Gastrocnemius medialis (tissue), 4 donors: ENCODE data around the gene KRT4. TPM values are rescaled to one million over a fixed set of nuclear protein-coding genes. Genes with fewer than 3 reads are reported as not detected.
"Not testable (repeated sequence)": the region's sequence is repeated elsewhere in the genome, so short reads cannot be mapped to it uniquely, and the experiment has no call there.

ENCODE experiments used
- ATAC-seq, 2 donors: fragments of 150-250 bp; one replicate each; pipeline ENCODE4 v1.9.1; 2016
- DNase-seq, 2 donors: peaks; one replicate each; pipeline ENCODE4 v3.0.0-alpha.2; 2019
- H3K27ac ChIP-seq, 4 donors: fragments of 200-600 bp; sonication (generic); 1 replicate in 1 of 4; 2 replicates in 3 of 4; pipeline ENCODE4 v1.5.1; 2016 to 2018; ENCODE audit warnings: mild to moderate bottlenecking in 2 of 4, moderate library complexity in 1 of 4
- H3K27me3 ChIP-seq, 3 donors: fragments of 200-600 bp; sonication (generic) in 2 of 3; 1 replicate in 1 of 3; 2 replicates in 2 of 3; pipeline versions ENCODE4 v1.5.1 to v1.6.0; 2016 to 2019; ENCODE audit warnings: mild to moderate bottlenecking in 1 of 3, moderate library complexity in 1 of 3
- H3K36me3 ChIP-seq, 2 donors: fragments of 200-600 bp; sonication (generic) in 1 of 2; one replicate each; pipeline ENCODE4 v1.5.1; 2017 to 2018
- H3K4me1 ChIP-seq, 2 donors: fragments of 200-600 bp; sonication (generic) in 1 of 2; one replicate each; pipeline ENCODE4 v1.5.1; 2016 to 2017; ENCODE audit warnings: mild to moderate bottlenecking in 2 of 2
- H3K4me3 ChIP-seq, 4 donors: fragments of 200-600 bp; sonication (generic) in 3 of 4; 1 replicate in 1 of 4; 2 replicates in 3 of 4; pipeline ENCODE4 v1.5.1; 2016 to 2019; ENCODE audit warnings: mild to moderate bottlenecking in 2 of 4
- H3K9me3 ChIP-seq, 3 donors: fragments of 200-600 bp; sonication (generic) in 2 of 3; 1 replicate in 1 of 3; 2 replicates in 2 of 3; pipeline ENCODE4 v1.5.1; 2016 to 2019
- CTCF ChIP-seq, 5 experiments: fragments of 450-650 bp in 3 of 5; fragments of 200-600 bp in 2 of 5; sonication (generic) in 2 of 5; IDR thresholded peaks in 4 of 5; conservative IDR thresholded peaks in 1 of 5; 1 replicate in 4 of 5; 2 replicates in 1 of 5; pipeline ENCODE4 v1.5.1; 2016 to 2019; ENCODE audit warnings: antibody characterized with exemption in 5 of 5, mild to moderate bottlenecking in 3 of 5, moderate library complexity in 3 of 5
- POLR2A ChIP-seq, 2 donors: fragments of 450-650 bp; IDR thresholded peaks; one replicate each; pipeline ENCODE4 v1.6.1; 2017; ENCODE audit warnings: antibody characterized with exemption in 2 of 2, mild to moderate bottlenecking in 2 of 2, moderate library complexity in 2 of 2
- in situ Hi-C, 4 donors: fragments of 200-750 bp; cut with MboI; loops; one replicate each; pipeline versions ENCODE4 v1.15.0 to v1.8.0; 2017; ENCODE audit warnings: low sequenced_read_pairs in 4 of 4
- intact Hi-C: fragments of 100-400 bp; cut with DNase I; formaldehyde crosslinking; loops from one replicate; pipeline ENCODE4 v1.15.1; 2023; ENCODE audit warnings: low total_unique reads
- total RNA-seq, 4 donors: library from RNA; depleted of rRNA; stranded (reverse); fragments of >200 nt; gene quantifications; one replicate each; pipeline versions ENCODE4 v1.1.0 to v1.2.3, GENCODE V29; 2016

KRT4 gene
- total RNA-seq, 4 donors from 2014 or later, result not detected

GRCh38 chr12:52796839-52797528 is 16.9 kb downstream of the KRT4 start:
- intact Hi-C loops (no loop called here), in situ Hi-C loops (no loop called here)
- no peak overlapping the region for H3K27ac ChIP-seq
- ATAC-seq (no peak), DNase-seq (no peak)
- TF ChIP-seq CTCF (IDR thresholded peaks at IDR 0.05 in 4 of 5, conservative IDR thresholded peaks at IDR 0.05 in 1 of 5) (no peak), POLR2A (IDR thresholded peaks at IDR 0.05) (no peak)
- no peaks in the 10 kb centered on the region for H3K9me3 ChIP-seq
- H3K36me3 ChIP-seq, result no peaks in the 10 kb centered on the region
- no peaks in the 10 kb centered on the region for H3K27me3 ChIP-seq
- no peaks in the 10 kb centered on the region for H3K4me1 ChIP-seq
- H3K4me3 ChIP-seq, result no peak overlapping the region

GRCh38 chr12:52796429-52796794 is 17.5 kb downstream of the KRT4 start:
- no peaks in the 10 kb centered on the region for H3K9me3 ChIP-seq
- intact Hi-C loops (no loop called here), in situ Hi-C loops (no loop called here)
- H3K27ac ChIP-seq, result no peak overlapping the region
- ATAC-seq (no peak), DNase-seq (no peak)
- no peaks in the 10 kb centered on the region for H3K4me1 ChIP-seq
- no peak overlapping the region for H3K4me3 ChIP-seq
- TF ChIP-seq CTCF (IDR thresholded peaks at IDR 0.05 in 4 of 5, conservative IDR thresholded peaks at IDR 0.05 in 1 of 5) (no peak), POLR2A (IDR thresholded peaks at IDR 0.05) (no peak)
- no peaks in the 10 kb centered on the region for H3K36me3 ChIP-seq
- no peaks in the 10 kb centered on the region for H3K27me3 ChIP-seq

- ATAC-seq (no peak), DNase-seq (no peak)
- intact Hi-C loops, result no loop called here
- Histone ChIP-seq H3K4me1 (no peaks in the 10 kb centered on the region), H3K9me3 (no peaks in the 10 kb centered on the region), H3K4me3 (no peak within 1 kb of the TSS), H3K36me3 (no peaks in the 10 kb centered on the region), H3K27me3 (peaks cover 0 to 4% (median 1%) of the 10 kb centered on the region in 3 donors), H3K27ac (no peak within 1 kb of the TSS)
- in situ Hi-C loops, result no loop called here
- TF ChIP-seq CTCF (IDR thresholded peaks at IDR 0.05 in 4 of 5, conservative IDR thresholded peaks at IDR 0.05 in 1 of 5) (no peak), POLR2A (IDR thresholded peaks at IDR 0.05) (no peak)
Observed at GRCh38 chr12:52795694-52796428, 18.1 kb downstream of the KRT4 start, which contains the start of gene KRT3. Gene KRT3 (minus strand): TSS chr12:52796117. CDS start chr12:52796042, 75 bp downstream.

- H3K36me3 ChIP-seq, H3K9me3 ChIP-seq, H3K27ac ChIP-seq, H3K4me3 ChIP-seq, H3K27me3 ChIP-seq, DNase-seq, ATAC-seq, H3K4me1 ChIP-seq, intact Hi-C loops, in situ Hi-C loops: not testable (repeated sequence)
Observed at GRCh38 chr12:52795332-52795674, 18.6 kb downstream of the KRT4 start.

- H3K36me3 ChIP-seq, result no peaks in the 10 kb centered on the region
- no peak overlapping the region for H3K4me3 ChIP-seq
- no peak for TF ChIP-seq CTCF (IDR thresholded peaks at IDR 0.05 in 4 of 5, conservative IDR thresholded peaks at IDR 0.05 in 1 of 5)
- TF ChIP-seq POLR2A (IDR thresholded peaks at IDR 0.05), result no peak
- intact Hi-C loops, result no loop called here
- in situ Hi-C loops, result no loop called here
- no peaks in the 10 kb centered on the region for H3K9me3 ChIP-seq
- no peak for ATAC-seq
- H3K27me3 ChIP-seq, result peaks cover 9 to 15% (median 12%) of the 10 kb centered on the region in 3 donors
- no peak overlapping the region for H3K27ac ChIP-seq
- no peaks in the 10 kb centered on the region for H3K4me1 ChIP-seq
- DNase-seq, result no peak
Observed at GRCh38 chr12:52794479-52795331, 19.2 kb downstream of the KRT4 start.
